GM21619 (cell line): ENCODE data around the gene PALMD.

Experiments
- ATAC-seq: cut with Tn5 transposase; IDR thresholded peaks from one replicate; pipeline ENCODE4 v1.9.1; 2021; ENCODE audit not compliant: unreplicated experiment

The PALMD gene, protein sequence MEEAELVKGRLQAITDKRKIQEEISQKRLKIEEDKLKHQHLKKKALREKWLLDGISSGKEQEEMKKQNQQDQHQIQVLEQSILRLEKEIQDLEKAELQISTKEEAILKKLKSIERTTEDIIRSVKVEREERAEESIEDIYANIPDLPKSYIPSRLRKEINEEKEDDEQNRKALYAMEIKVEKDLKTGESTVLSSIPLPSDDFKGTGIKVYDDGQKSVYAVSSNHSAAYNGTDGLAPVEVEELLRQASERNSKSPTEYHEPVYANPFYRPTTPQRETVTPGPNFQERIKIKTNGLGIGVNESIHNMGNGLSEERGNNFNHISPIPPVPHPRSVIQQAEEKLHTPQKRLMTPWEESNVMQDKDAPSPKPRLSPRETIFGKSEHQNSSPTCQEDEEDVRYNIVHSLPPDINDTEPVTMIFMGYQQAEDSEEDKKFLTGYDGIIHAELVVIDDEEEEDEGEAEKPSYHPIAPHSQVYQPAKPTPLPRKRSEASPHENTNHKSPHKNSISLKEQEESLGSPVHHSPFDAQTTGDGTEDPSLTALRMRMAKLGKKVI

DNA sequence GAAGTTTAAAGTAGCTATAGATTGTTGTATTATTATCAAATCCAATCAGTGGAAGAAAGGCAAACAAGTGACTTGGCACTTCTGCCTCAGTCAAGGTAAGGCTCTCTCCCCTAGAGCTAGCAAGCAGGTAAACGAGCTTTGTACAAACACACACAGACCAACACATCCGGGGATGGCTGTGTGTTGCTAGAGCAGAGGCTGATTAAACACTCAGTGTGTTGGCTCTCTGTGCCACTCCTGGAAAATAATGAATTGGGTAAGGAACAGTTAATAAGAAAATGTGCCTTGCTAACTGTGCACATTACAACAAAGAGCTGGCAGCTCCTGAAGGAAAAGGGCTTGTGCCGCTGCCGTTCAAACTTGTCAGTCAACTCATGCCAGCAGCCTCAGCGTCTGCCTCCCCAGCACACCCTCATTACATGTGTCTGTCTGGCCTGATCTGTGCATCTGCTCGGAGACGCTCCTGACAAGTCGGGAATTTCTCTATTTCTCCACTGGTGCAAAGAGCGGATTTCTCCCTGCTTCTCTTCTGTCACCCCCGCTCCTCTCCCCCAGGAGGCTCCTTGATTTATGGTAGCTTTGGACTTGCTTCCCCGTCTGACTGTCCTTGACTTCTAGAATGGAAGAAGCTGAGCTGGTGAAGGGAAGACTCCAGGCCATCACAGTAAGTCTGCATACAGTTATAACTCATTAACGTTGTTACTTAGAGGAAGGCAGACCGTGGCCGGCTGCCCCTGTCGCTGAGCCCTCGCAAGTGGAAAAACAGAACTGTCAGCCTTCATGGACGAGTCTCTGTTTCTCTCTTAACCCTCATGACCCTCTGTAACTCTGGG lies at the start of gene PALMD:
Gene PALMD (plus strand): TSS at position 415 of the 833 bp plus-strand sequence. CDS start 205 bp downstream, at position 620.
- no peak for ATAC-seq

DNA sequence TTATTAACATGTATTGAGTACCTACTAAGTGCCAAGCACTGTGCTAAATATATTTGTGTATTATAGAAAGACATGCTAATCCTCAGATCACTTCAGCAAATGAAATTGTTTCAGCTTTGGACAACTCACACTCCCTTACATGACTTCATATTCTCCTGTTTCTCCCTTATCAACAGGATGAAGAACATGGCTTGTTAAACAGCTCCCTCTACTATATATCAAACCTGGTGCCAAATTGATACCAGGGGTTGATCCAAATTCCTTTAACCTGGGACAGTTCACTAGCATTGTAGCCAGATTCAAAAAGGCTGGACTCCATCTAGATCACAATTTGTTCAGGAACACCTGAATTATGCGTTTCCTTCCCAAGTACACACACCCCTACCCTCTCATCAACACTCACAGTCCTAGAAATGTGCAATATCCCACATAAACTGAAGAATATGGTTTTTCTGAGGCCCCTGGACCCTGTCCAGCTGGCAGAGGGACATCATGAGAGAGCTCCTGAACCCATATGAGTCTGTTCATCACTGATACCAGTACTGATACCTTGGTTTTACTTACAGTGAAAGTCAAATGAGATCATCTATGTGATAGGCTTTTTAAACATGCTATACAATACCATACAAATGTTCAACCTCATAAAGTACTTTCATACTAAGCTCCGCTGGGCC lies 47.0 kb upstream of the PALMD start:
- ATAC-seq, result no peak

DNA sequence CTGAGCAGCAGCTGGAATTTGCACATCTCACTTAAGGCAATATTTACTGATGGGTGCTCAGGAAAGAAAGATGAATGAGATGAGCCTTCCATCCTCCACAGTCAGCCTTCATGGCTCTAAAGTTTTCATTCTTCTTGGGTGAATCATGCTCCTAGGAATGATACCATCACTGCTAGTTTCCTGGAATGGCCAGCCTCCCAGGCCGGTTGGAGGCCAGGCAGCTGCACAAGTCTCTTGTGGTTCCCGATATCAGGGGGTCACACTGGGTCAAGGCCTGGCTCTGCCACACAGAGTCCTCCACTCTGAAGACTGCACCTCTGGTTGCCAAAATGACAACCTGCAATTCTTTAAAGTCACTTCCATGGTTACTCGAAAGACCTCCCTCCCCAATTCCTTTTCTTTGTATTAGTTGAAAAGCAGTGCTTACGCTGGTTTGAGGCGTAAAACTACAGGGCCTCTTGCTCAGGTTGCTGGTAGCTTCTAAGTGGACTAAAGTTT lies 46.2 kb upstream of the PALMD start:
- no peak for ATAC-seq

DNA sequence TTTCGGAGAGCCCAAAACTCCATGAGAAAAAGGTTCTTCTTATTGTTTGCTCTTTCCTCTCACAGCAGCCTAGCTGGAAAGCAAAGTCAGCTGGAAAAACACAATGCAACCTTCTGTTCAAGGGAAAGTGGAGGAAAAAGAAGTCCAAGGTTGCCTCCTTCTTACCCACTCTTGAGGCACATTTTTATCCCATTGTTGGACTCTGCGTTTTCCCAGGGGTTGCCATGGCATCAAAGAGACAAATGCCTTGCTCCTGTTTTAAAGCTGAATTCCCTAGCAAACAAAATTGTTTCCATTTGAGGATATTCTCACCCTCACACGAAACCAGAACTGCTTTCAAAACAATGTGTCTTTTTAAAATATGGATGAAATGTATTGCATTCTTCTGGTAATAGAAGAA lies 45.1 kb upstream of the PALMD start:
- ATAC-seq, result no peak

DNA sequence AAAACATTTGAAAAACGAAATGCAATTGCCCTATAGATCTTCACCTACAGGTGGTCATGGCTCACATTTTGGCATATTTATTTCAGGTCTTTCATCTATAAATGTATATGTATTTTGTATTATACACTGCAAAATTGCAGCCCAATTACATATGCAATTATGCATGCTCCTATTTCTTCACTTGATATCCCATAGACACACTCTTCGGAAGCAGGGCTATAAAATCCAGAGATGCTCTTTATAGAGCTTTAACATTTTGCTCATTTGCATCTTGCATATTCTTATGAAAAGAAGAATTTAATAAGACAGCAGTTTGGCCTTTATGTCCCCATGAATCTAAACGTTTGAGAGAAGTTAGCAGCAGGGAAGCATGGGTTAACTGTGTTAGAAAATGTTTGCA lies 44.7 kb upstream of the PALMD start:
- no peak for ATAC-seq

DNA sequence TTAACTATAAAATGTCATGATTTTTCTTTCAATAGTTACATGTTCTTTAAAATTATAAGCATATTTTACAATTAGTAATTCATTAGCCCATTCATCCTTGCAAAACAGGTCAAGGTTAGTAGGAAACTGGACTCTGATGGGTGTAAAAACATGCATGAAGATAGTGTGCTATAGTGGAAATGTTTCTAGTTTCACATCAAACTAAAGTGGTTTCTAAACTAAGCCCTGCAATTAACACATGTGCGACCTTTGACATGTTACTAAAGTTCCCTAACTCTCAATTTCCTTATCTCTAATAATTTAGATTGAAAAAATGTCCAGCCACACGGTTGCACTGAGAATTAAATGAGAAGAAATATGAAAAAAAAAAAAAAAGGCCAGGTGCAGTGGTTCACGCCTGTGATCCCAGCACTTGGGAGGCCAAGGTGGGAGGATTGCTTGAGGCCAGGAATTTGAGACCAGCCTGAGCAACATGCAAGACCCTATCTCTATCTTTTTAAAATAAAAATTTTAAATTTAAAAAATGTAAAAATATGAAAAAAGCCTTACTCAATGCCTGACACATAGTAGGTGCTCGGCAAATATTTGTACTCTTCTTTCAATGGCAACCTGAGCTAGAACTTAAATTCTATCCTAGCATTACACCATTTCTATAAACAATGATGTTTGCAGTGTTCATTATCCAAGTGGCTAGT lies 44.1 kb upstream of the PALMD start:
- no peak for ATAC-seq

DNA sequence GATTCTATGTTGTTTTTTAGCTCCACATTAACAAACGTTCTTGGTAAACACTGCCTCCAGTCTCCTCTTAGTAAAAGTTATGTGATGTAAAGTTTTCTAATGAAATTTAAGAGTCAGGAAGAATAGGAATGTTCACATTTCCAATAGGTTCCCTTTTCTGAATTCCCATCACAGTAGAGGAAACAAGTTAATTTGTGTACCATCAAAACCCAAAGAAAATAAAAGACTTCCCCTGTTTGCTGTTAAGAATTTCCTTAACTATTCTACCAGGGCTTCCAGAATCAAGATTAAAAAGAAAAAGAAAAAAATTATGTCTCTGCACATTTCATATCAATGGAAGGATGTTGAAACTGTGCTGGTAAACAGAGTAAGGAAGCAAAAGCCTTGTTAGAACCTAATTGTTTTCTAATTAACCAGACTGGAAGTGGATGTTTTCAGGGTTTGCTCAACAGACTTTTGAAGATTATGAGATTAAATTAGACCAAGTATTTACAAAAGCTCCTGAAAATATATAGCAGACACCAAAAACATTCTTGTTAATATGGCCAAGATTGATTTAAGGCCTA lies 43.4 kb upstream of the PALMD start:
- ATAC-seq, result no peak

DNA sequence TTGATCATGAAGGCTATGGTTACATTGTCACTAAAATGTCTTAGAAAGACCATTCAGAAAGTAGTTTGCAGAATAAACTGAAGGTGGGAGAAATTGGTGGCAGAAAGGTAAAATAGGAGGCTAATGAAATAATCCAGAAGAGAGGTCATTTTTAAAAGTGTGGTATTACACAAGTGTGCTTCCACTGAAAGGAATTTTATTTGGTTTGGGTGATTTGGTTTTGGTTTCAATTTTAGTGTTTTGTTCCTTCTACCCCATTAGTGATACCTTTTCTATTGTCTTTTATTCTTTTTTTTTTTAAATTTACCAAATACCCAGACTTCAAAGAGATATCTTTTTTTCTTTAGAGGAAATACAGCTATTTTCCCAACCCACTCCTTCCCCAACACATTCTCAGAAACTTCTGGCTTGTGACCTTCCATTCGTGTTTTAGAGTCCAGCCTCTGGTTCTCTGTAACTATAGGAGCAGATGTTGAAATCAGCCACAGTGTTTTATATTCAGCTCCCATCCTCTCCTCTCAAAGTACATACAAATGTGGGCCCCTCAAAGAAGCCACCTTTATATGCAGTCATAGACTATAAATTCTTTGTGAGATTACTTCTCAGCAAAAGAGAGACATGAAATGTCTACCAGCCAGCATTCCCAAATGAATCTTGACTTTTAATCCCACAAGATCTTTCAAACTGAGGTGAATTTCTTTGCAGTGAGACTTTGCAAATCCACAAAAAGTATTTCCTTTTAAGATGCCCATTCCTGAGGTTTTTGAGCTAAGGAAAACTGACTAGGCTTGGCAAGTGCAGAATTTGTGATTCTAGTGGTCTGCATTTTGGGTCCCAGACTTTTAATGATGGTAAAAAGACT lies 42.0 kb upstream of the PALMD start:
- no peak for ATAC-seq

DNA sequence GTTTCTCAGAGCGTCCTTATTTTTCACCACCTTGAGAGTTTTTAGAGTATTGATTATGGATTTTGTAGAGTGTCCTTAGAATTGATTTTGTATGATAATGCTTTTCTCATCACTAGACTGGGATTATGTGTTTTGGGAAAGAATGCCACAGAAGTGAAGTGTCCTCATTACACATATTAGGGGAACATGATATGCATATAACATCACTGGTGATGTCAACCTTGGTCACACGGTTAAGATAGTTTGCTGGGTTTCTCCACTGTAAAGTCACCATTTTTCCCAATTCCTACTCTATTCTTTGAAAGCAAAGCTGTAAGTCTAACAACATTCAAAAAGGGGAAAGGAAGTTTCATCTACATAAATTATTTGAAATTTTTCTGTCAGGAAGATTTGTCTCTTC lies 39.6 kb upstream of the PALMD start:
- ATAC-seq, result no peak

DNA sequence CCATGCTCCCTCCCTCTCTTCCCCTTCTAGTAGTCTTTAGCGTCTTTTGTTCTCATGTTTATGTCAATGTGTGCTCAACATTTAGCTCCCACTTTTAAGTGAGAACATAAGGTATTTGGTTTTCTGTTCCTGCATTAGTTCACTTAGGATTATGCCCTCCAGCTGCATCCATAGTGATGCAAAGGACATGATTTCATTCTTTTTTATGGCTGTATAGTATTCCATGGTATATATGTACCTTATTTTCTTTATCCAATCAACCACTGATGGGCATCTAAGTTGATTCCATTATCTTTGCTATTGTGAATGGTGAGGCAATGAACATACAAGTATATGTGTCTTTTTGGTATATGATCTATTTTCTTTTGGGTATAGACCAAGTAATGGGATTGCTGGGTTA lies 38.3 kb upstream of the PALMD start:
- ATAC-seq, result no peak

DNA sequence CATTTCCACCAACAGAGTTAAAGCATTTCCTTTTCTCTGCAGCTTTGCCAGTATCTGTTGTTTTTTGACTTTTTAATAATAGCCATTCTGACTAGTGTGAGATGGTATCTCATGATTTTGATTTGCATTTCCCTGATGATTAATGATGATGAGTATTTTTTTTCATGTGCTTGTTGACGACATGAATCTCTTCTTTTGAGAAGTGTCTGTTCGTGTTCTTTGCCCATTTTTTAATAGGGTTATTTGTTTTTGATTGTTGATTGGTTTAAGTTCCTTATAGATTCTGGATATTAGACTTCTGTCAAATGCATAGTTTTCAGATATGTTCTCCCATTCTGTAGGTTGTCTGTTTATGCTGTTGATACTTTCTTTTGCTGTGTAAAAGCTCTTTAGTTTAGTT lies 37.9 kb upstream of the PALMD start:
- ATAC-seq, result no peak

DNA sequence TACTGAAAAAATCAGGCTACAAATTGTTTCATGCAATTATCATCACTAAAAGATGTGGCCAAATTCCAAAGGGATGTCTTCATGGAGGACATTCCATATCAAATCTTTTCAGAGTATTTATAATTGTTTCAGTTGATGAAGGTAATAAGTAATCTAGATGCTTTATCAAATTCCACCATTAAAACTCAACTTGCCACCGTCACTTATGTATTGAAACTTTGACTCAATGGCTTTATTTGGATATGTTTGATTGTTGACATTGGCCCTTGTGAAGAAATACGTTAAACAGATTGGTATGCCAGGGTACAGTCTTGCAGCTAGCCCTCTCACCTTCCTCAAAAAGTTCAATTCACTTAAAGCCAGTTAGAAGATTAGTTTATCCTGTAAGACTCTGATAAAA lies 32.2 kb upstream of the PALMD start:
- ATAC-seq, result no peak

DNA sequence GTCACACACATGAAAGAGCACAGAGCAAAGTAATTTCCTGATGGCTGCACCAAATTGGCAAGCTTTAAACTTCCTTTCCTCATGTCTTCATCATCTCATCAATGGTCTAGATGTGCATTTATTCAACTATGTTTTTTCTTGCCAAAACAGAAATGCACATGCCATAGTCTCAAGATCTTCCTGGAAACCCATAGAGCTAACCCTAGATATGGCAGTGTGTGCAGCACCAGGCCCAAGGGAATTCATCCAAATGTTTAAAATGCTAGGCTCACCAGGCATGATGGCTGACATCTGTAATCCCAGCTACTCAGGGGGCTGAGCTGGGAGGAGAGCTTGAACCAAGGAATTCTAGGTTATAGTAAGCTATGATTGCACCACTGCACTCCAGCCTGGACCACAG lies 31.2 kb upstream of the PALMD start:
- no peak for ATAC-seq

DNA sequence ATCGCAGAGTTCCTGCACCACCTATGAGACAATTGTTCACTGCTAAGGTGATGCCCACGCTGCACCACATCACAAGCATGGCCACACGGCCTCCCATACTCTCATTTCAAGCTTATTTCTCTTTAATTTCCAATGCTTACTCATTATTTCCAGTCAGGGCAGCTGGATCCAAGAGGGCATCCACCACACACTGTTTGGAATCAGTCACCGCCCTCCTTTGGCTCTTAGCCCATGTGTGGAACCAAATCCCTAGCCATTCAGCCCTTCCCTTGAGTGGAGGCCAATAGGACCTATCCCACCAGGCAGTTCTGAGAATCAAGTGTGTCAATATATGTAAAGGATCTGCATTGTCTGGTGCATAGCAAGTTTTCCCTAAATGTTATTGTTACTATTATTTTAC lies 26.3 kb upstream of the PALMD start:
- no peak for ATAC-seq

DNA sequence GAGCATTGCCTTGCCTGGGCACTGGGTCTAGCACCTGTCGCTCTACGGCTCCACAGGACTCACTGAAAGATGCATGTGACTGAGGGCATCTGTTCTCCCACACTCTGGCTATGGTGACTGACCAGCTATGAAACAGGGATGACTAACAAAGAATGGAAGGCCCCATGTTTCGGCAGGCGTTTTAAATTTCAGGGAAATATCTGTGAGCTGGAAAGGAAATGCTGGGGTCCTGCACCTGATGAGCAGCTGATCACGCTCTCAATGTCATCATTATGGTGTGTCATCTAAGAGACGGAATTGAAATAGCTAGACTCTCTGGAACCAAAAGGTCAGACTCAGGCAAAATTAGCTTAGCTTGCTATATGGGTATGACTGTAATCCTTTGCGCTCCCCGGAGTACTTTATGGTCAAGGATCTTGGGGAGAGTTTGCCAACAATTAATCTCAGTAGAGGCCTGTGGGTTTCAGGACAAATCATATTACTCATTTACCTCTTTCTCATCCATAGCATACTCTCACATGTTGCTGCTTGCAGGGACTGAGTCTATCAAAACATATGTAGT lies 24.5 kb upstream of the PALMD start:
- ATAC-seq, result no peak

DNA sequence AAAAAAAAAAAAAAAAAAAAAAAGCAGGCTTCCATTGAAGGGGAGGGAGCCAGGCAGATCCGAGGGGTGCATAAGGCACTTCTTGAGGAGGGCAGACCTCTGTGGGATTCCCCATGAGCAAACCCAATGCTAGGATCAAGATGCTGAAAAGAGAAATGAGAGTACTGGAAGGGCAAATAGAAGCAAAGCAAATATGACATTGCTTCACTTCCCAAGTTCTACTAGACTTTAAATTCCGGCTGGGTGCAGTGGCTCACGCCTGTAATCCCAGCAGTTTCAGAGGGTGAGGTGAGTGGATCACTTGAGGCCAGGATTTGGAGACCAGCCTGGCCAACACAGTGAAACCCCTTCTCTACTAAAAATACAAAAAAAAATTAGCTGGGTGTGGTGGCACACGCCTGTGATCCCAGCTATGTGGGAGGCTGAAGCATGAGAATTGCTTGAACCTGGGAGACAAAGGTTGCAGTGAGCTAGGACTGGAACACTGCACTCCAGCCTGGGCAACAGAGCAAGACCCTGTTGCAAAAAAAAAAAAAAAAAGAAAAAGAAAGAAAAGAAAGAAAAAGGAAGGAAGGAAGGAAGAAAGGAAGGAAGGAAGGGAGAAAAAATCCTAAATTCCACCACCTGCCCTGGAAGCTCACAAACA lies 23.1 kb upstream of the PALMD start:
- no peak for ATAC-seq

DNA sequence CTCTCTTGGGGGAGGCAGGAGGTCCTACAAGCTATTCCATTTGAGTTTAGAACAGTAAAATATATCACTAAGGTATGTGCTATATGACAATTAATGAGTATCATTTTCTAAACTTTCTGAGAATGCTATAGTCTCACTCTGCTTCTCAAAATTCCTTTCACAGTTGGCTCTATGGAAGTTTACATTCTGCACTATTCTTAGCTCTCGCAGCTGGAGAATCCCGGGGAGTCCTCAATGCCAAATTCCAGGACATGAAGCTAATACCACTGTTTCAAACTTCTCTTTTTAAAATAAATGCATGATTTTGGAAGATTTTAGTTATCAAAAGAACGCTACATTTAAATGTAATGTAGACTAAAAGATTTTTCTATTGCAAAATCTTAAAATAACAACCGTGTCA lies 22.4 kb upstream of the PALMD start:
- no peak for ATAC-seq

DNA sequence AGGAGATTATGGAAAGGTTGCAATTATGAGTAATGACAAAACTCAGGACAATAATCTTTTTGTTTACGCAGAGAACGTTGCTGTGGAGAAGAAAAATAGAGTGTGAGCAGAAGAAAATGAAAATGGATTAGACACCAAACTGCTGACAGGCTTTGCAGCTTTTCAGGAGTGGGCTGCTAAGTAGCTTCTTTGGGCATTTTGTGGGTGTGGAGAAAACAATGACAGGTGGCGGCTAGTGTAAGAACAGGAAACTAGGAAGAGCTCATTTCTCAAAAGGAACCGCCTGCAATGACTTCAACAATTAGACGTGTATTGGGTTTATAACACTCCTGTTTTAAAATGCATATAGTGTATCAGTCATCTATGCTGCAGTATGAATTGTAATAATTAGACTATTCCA lies 18.3 kb upstream of the PALMD start:
- no peak for ATAC-seq

DNA sequence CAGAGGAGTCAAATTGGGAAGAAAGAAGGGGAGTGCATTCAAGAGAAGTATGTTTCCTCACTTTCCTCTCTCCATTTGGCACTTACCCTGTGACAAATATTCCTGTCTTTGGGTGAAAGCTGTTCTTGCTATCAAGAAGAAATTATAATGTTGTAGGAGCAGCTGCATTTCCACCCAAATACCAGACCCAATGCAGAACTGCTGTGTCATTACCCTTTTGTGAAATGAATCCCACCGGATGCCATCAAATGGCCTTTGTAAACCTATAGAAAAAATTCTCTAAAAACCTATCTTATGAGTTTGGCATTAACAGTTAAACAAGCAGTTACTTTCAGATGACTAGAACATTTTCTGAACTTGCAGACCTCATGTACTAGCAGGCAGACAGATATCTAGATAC lies 16.7 kb upstream of the PALMD start:
- no peak for ATAC-seq
